RWPE1 (cell line): Measurements from ENCODE around the gene ACTL8.

Source experiments
- CTCF ChIA-PET: fragments of 350-600 bp; sonication (Branson Sonifier 250); formaldehyde crosslinking; extraction: SDS; loops from one replicate; lab custom pipeline; 2021; lab: Yijun Ruan, JAX
- POLR2A ChIA-PET: fragments of 400-600 bp; formaldehyde crosslinking; extraction: SDS; loops from one replicate; lab custom pipeline; 2020; ENCODE audit warnings: antibody characterized with exemption; ENCODE audit not compliant: low non-redundant PET; lab: Yijun Ruan, JAX
- DNase-seq: peaks from one replicate; pipeline ENCODE4 v3.0.0; 2012; ENCODE audit warnings: low spot score
- H3K27ac ChIP-seq: fragments of 450-650 bp; 2 replicates; pipeline ENCODE4 v1.5.1; 2017
- CTCF ChIP-seq: fragments of 450-650 bp; conservative IDR thresholded peaks from 2 replicates; pipeline ENCODE4 v1.5.1; 2017; ENCODE audit warnings: low read depth, mild to moderate bottlenecking

ACTL8 gene

GRCh38 chr1:17762313-17762712 lies 7.2 kb downstream of the ACTL8 start:
- DNase-seq, result no peak
- POLR2A ChIA-PET, result no interaction called here
- no peak for TF ChIP-seq CTCF
- no peak overlapping the region for H3K27ac ChIP-seq
- CTCF ChIA-PET, result no interaction called here

- no peak overlapping the region for H3K27ac ChIP-seq
- no peak for TF ChIP-seq CTCF
- no peak for DNase-seq
- CTCF ChIA-PET, result no interaction called here
- POLR2A ChIA-PET, result no interaction called here
Observed at GRCh38 chr1:17763417-17763816, 8.3 kb downstream of the ACTL8 start.

GRCh38 chr1:17763995-17764394 lies 8.9 kb downstream of the ACTL8 start:
- H3K27ac ChIP-seq, result no peak overlapping the region
- TF ChIP-seq CTCF, result no peak
- POLR2A ChIA-PET, result no interaction called here
- CTCF ChIA-PET, result no interaction called here
- no peak for DNase-seq

- CTCF ChIA-PET, result no interaction called here
- POLR2A ChIA-PET, result no interaction called here
Observed at GRCh38 chr1:17764591-17764990, 9.5 kb downstream of the ACTL8 start.

GRCh38 chr1:17765444-17766411 lies 10.6 kb downstream of the ACTL8 start:
- peak; percentile 57 for DNase-seq
- H3K27ac ChIP-seq, result no peak overlapping the region
- CTCF ChIA-PET, result no interaction called here
- no peak for TF ChIP-seq CTCF
- POLR2A ChIA-PET, result no interaction called here

More at GRCh38 chr1:17764591-17764990, 9.5 kb downstream of the ACTL8 start:
- DNase-seq, result no peak
- TF ChIP-seq CTCF, result no peak
- no peak overlapping the region for H3K27ac ChIP-seq

GRCh38 chr1:17768651-17769241 lies 13.6 kb downstream of the ACTL8 start:
- no peak overlapping the region for H3K27ac ChIP-seq
- CTCF ChIA-PET, result interaction anchor here (0.5 kb wide), 1 partner anchor 1328 kb away, joined by 3 read pairs; no protein-coding TSS in a partner anchor
- POLR2A ChIA-PET, result no interaction called here
- DNase-seq, result no peak
- no peak for TF ChIP-seq CTCF
